ENCODE results near the gene HDC. TPM values are rescaled to one million over a fixed set of nuclear protein-coding genes. Genes with fewer than 3 reads are reported as not detected.

The HDC gene
- total RNA-seq, 1 donor = not detected

- Histone ChIP-seq H3K9me3 (ENCODE audit: low read depth, low read length) (no peaks in the 10 kb centered on the region), H2AFZ (ENCODE audit: low read length) (no peak overlapping the region), H3K4me3 (ENCODE audit: insufficient read depth, low read length) (no peak overlapping the region), H3K4me1 (ENCODE audit: insufficient read depth, low read length) (no peaks in the 10 kb centered on the region), H4K20me1 (ENCODE audit: insufficient read depth, low read length) (no peaks in the 10 kb centered on the region), H3K4me2 (ENCODE audit: insufficient read depth, low read length) (no peak overlapping the region), H3K27ac (ENCODE audit: low read depth, low read length) (no peak overlapping the region), H3K36me3 (ENCODE audit: insufficient read depth, low read length) (peaks cover 30% of the 10 kb centered on the region), H3K79me2 (ENCODE audit: insufficient read depth, low read length) (no peaks in the 10 kb centered on the region), H3K27me3 (ENCODE audit: insufficient read depth, low read length) (no peaks in the 10 kb centered on the region)
- TF ChIP-seq, protein P1, sequence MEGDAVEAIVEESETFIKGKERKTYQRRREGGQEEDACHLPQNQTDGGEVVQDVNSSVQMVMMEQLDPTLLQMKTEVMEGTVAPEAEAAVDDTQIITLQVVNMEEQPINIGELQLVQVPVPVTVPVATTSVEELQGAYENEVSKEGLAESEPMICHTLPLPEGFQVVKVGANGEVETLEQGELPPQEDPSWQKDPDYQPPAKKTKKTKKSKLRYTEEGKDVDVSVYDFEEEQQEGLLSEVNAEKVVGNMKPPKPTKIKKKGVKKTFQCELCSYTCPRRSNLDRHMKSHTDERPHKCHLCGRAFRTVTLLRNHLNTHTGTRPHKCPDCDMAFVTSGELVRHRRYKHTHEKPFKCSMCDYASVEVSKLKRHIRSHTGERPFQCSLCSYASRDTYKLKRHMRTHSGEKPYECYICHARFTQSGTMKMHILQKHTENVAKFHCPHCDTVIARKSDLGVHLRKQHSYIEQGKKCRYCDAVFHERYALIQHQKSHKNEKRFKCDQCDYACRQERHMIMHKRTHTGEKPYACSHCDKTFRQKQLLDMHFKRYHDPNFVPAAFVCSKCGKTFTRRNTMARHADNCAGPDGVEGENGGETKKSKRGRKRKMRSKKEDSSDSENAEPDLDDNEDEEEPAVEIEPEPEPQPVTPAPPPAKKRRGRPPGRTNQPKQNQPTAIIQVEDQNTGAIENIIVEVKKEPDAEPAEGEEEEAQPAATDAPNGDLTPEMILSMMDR (IDR thresholded peaks at IDR 0.05; ENCODE audit: extremely low read depth, low read depth, low read length) = no peak
- DNase-seq (ENCODE audit: insufficient read length, low spot score, missing footprints) = no peak
Observed at GRCh38 chr15:50302581-50302980, 37.1 kb upstream of the HDC start.

- no peaks in the 10 kb centered on the region for H4K20me1 ChIP-seq (ENCODE audit: insufficient read depth, low read length)
- peak; percentile 56 for DNase-seq (ENCODE audit: insufficient read length, low spot score, missing footprints)
Observed at GRCh38 chr15:50298340-50298739, 32.8 kb upstream of the HDC start.

DNA sequence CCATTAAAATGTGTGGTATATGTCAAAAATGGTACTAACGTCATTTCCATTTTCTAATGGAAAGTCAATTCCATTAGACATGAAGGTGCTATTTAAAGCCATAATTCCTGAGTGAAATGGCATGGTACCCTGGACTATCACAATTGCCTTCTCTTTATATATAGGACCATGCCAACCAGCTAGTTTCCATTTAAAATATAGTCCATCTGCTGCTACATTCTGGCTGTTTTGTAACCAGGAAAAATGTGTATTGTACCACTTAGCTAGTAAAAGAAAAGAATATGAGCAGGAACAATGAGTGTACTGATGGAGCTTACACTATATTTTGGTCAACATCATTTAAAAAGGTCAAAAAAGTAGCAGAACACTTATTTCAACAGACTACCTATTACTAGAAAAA is 30.4 kb upstream of the HDC start:
- Histone ChIP-seq H3K27ac (ENCODE audit: low read depth, low read length) (no peak overlapping the region), H3K36me3 (ENCODE audit: insufficient read depth, low read length) (peaks cover 19% of the 10 kb centered on the region), H2AFZ (ENCODE audit: low read length) (no peak overlapping the region), H3K4me1 (ENCODE audit: insufficient read depth, low read length) (no peaks in the 10 kb centered on the region), H3K27me3 (ENCODE audit: insufficient read depth, low read length) (no peaks in the 10 kb centered on the region), H3K79me2 (ENCODE audit: insufficient read depth, low read length) (no peaks in the 10 kb centered on the region), H4K20me1 (ENCODE audit: insufficient read depth, low read length) (no peaks in the 10 kb centered on the region), H3K4me3 (ENCODE audit: insufficient read depth, low read length) (no peak overlapping the region), H3K4me2 (ENCODE audit: insufficient read depth, low read length) (no peak overlapping the region), H3K9me3 (ENCODE audit: low read depth, low read length) (no peaks in the 10 kb centered on the region)
- no peak for DNase-seq (ENCODE audit: insufficient read length, low spot score, missing footprints)
- TF ChIP-seq, protein P1 (IDR thresholded peaks at IDR 0.05; ENCODE audit: extremely low read depth, low read depth, low read length) = no peak

More at GRCh38 chr15:50298340-50298739, 32.8 kb upstream of the HDC start:
- H3K27me3 ChIP-seq (ENCODE audit: insufficient read depth, low read length) = no peaks in the 10 kb centered on the region
- H3K4me1 ChIP-seq (ENCODE audit: insufficient read depth, low read length) = no peaks in the 10 kb centered on the region
- no peaks in the 10 kb centered on the region for H3K79me2 ChIP-seq (ENCODE audit: insufficient read depth, low read length)
- no peaks in the 10 kb centered on the region for H3K9me3 ChIP-seq (ENCODE audit: low read depth, low read length)
- H3K4me2 ChIP-seq (ENCODE audit: insufficient read depth, low read length) = no peak overlapping the region
- no peak overlapping the region for H2AFZ ChIP-seq (ENCODE audit: low read length)
- no peak overlapping the region for H3K4me3 ChIP-seq (ENCODE audit: insufficient read depth, low read length)
- H3K27ac ChIP-seq (ENCODE audit: low read depth, low read length) = no peak overlapping the region
- TF ChIP-seq, protein P1 (IDR thresholded peaks at IDR 0.05; ENCODE audit: extremely low read depth, low read depth, low read length) = no peak
- H3K36me3 ChIP-seq (ENCODE audit: insufficient read depth, low read length) = peaks cover 30% of the 10 kb centered on the region

GRCh38 chr15:50289749-50290148 is 24.2 kb upstream of the HDC start:
- no peak for DNase-seq (ENCODE audit: insufficient read length, low spot score, missing footprints)
- no peak overlapping the region for H3K4me2 ChIP-seq (ENCODE audit: insufficient read depth, low read length)
- no peaks in the 10 kb centered on the region for H3K9me3 ChIP-seq (ENCODE audit: low read depth, low read length)
- H4K20me1 ChIP-seq (ENCODE audit: insufficient read depth, low read length) = no peaks in the 10 kb centered on the region
- no peak overlapping the region for H2AFZ ChIP-seq (ENCODE audit: low read length)
- no peaks in the 10 kb centered on the region for H3K4me1 ChIP-seq (ENCODE audit: insufficient read depth, low read length)
- H3K27ac ChIP-seq (ENCODE audit: low read depth, low read length) = no peak overlapping the region
- no peak overlapping the region for H3K4me3 ChIP-seq (ENCODE audit: insufficient read depth, low read length)
- peaks cover 15% of the 10 kb centered on the region for H3K36me3 ChIP-seq (ENCODE audit: insufficient read depth, low read length)
- no peaks in the 10 kb centered on the region for H3K27me3 ChIP-seq (ENCODE audit: insufficient read depth, low read length)
- no peaks in the 10 kb centered on the region for H3K79me2 ChIP-seq (ENCODE audit: insufficient read depth, low read length)
- TF ChIP-seq, protein P1 (IDR thresholded peaks at IDR 0.05; ENCODE audit: extremely low read depth, low read depth, low read length) = no peak
